Right renal pelvis (tissue), 4 donors: Measurements from ENCODE around the gene SEZ6. TPM values are rescaled to one million over a fixed set of nuclear protein-coding genes. Genes with fewer than 3 reads are reported as not detected.

ENCODE experiments used
- DNase-seq, 4 donors: peaks; one replicate each; pipeline ENCODE4 v3.0.0-alpha.2; 2013; ENCODE audit warnings: low read depth in 4 of 4, low spot score in 3 of 4, missing footprints in 1 of 4
- polyA plus RNA-seq, 4 donors: library from polyadenylated mRNA; unstranded; fragments of 120-200 nt; gene quantifications; one replicate each; pipeline ENCODE4 v1.2.1, GENCODE V29; 2013; ENCODE audit not compliant: insufficient read length in 4 of 4

Gene SEZ6
- polyA plus RNA-seq, 4 donors, result 0.21 to 0.48 (median 0.25) TPM; not detected in 1

GRCh38 chr17:28983286-28984230 is 22.3 kb downstream of the SEZ6 start:
- DNase-seq, result no peak

GRCh38 chr17:28982131-28982793 is 23.6 kb downstream of the SEZ6 start:
- no peak for DNase-seq

GRCh38 chr17:28978356-28978964 is 27.4 kb downstream of the SEZ6 start:
- no peak for DNase-seq

- DNase-seq, result no peak
Measured at GRCh38 chr17:28977659-28978355, 28.0 kb downstream of the SEZ6 start.

GRCh38 chr17:28975646-28976045 is 30.2 kb downstream of the SEZ6 start:
- no peak for DNase-seq

- no peak for DNase-seq
Measured at GRCh38 chr17:28975031-28975430, 30.8 kb downstream of the SEZ6 start.

- DNase-seq, result no peak
Measured at GRCh38 chr17:28974451-28974850, 31.4 kb downstream of the SEZ6 start.

GRCh38 chr17:28973425-28973824 is 32.4 kb downstream of the SEZ6 start:
- no peak for DNase-seq

- DNase-seq, result no peak
Measured at GRCh38 chr17:28972437-28972836, 33.4 kb downstream of the SEZ6 start.

- DNase-seq, result no peak
Measured at GRCh38 chr17:28970879-28971278, 35.0 kb downstream of the SEZ6 start.

- DNase-seq, result no peak
Measured at GRCh38 chr17:28969706-28970393, 36.0 kb downstream of the SEZ6 start.

GRCh38 chr17:28968914-28969295 is 36.9 kb downstream of the SEZ6 start:
- DNase-seq, result no peak

GRCh38 chr17:28968231-28968913 is 37.5 kb downstream of the SEZ6 start:
- DNase-seq, result peak in 2 of 4 donors; percentile 51 to 52

- DNase-seq, result no peak
Measured at GRCh38 chr17:28967221-28968135, 38.4 kb downstream of the SEZ6 start.

- DNase-seq, result no peak
Measured at GRCh38 chr17:28963841-28964240, 42.0 kb downstream of the SEZ6 start.

- DNase-seq, result no peak
Measured at GRCh38 chr17:28963055-28963611, 42.7 kb downstream of the SEZ6 start.

GRCh38 chr17:28961391-28961790 is 44.4 kb downstream of the SEZ6 start:
- DNase-seq, result no peak
